ENCODE results near the gene ZMYND8. TPM values are rescaled to one million over a fixed set of nuclear protein-coding genes. Genes with fewer than 3 reads are reported as not detected.

ZMYND8 gene
- total and polyA plus RNA-seq, 2 of the 4 experiments (the other 2 are of a cell fraction): 24.0 to 28.2 TPM

- TF ChIP-seq MAZ (IDR thresholded peaks at IDR 0.05; ENCODE audit: borderline replicate concordance, low read depth, low read length): peak; percentile 20; the same call in 1 of the 2 replicates
- no peak for TF ChIP-seq RCOR1 (IDR thresholded peaks at IDR 0.05; ENCODE audit: insufficient replicate concordance, low read length)
- 0 out of 2 replicates have a peak, but pooled peaks have one; percentile 34 for TF ChIP-seq POLR2A (IDR thresholded peaks at IDR 0.05; ENCODE audit: low read depth, low read length)
Measured at GRCh38 chr20:47272893-47273590, 83.5 kb downstream of the ZMYND8 start (continued).

GRCh38 chr20:47271046-47271615, 85.4 kb downstream of the ZMYND8 start:
- Histone ChIP-seq H3K14ac (replicated peaks; ENCODE audit: low read depth, low read length) (no peak overlapping the region), H3K23ac (ENCODE audit: low read depth, low read length) (no peak overlapping the region), H3K4me2 (ENCODE audit: low read depth, low read length) (no peak overlapping the region), H2BK15ac (ENCODE audit: low read depth, low read length) (0 out of 3 replicates have a peak overlapping the region, but pooled peaks have one; percentile 41), H2AFZ (replicated peaks; ENCODE audit: low read length, poor library complexity) (no peak overlapping the region), H4K8ac (ENCODE audit: low read depth in 2 of 2, low read length in 2 of 2) (no peak overlapping the region), H2BK5ac (ENCODE audit: low read depth, low read length, poor library complexity, severe bottlenecking) (no peak overlapping the region), H4K20me1 (ENCODE audit: insufficient read depth, low read length) (no peaks in the 10 kb centered on the region), H3K27me3 (ENCODE audit: control insufficient read depth, insufficient read depth, low read length) (no peaks in the 10 kb centered on the region), H3K27ac (ENCODE audit: insufficient read depth, low read length) (no peak overlapping the region), H2BK120ac (ENCODE audit: low read depth, low read length) (no peak overlapping the region), H2AK9ac (replicated peaks; ENCODE audit: low read depth, low read length, poor library complexity) (no peak overlapping the region), H3K18ac (ENCODE audit: low read depth, low read length) (no peak overlapping the region), H4K91ac (ENCODE audit: insufficient read depth, low read depth, low read length) (peak overlapping the region; percentile 29; the same call in 1 of the 2 replicates), H3K4me3 (ENCODE audit: insufficient read depth, low read depth, low read length) (no peak overlapping the region), H3K9ac (ENCODE audit: low read depth, low read length) (no peak overlapping the region), H2AK5ac (ENCODE audit: low read depth, low read length) (peak overlapping the region; percentile 23; the same call in 1 of the 2 replicates), H3K79me1 (ENCODE audit: low read depth in 1 of 2, low read length in 2 of 2) (peaks cover 33 to 61% of the 10 kb centered on the region in 2 experiments), H3K4ac (ENCODE audit: low read depth, low read length) (peak overlapping the region; percentile 35; the same call in 1 of the 2 replicates), H4K5ac (ENCODE audit: low read depth, low read length) (no peak overlapping the region), H3K4me1 (ENCODE audit: control insufficient read depth, insufficient read depth, low read length) (peaks cover 11% of the 10 kb centered on the region), H3K56ac (ENCODE audit: extremely low read depth, insufficient read depth, low read length) (no peak overlapping the region), H3K36me3 (ENCODE audit: control insufficient read depth, insufficient read depth, low read length) (peaks cover 18% of the 10 kb centered on the region), H3K9me1 (ENCODE audit: insufficient read depth, low read length) (peaks cover 14% of the 10 kb centered on the region), H3K9me3 (ENCODE audit: control insufficient read depth, insufficient read depth, low read length) (no peaks in the 10 kb centered on the region), H2BK20ac (ENCODE audit: low read depth, low read length) (no peak overlapping the region)
- in situ Hi-C loops (cut with MboI; ENCODE audit: low sequenced_read_pairs): no loop called here
- dilution Hi-C loops (cut with HindIII; ENCODE audit: low sequenced_read_pairs, unreplicated experiment): loop anchor here (25.0 kb wide), 1 partner anchor 116 kb away; no protein-coding TSS in a partner anchor
- DNase-seq (no peak), ATAC-seq (ENCODE audit: low read depth) (no peak)
- WGBS, 2 experiments (ENCODE audit: extremely low coverage in 2 of 2, insufficient read length in 1 of 2): 83% methylated on average over 1 of the region's 7 CpGs; no CpG with 5 or more reads in 1 of the 2 experiments
- intact Hi-C loops (cut with micrococcal nuclease): loop anchor here (5.0 kb wide), 2 partner anchors 46 to 519 kb away; no protein-coding TSS in a partner anchor
- ChIA-PET POLR2A (ENCODE audit: unreplicated experiment) (interaction anchor here (0.9 kb wide), 1 partner anchor 85 kb away, joined by 4 read pairs; the partner anchor contains the start of gene ZMYND8), CTCF (interaction anchor here (0.7 to 6.6 kb wide), 3 partner anchors 65 to 424 kb away, joined by 5 to 101 read pairs (median 6); no protein-coding TSS in a partner anchor)
- TF ChIP-seq NFE2L2 (IDR thresholded peaks at IDR 0.05; ENCODE audit: low read depth, low read length) (no peak), USF2 (IDR thresholded peaks at IDR 0.05; ENCODE audit: low read depth, low read length) (no peak), MXI1 (IDR thresholded peaks at IDR 0.05; ENCODE audit: borderline replicate concordance, low read depth, low read length) (no peak), CEBPB (IDR thresholded peaks at IDR 0.05; ENCODE audit: low read depth, low read length) (no peak)
- TF ChIP-seq, protein P1, sequence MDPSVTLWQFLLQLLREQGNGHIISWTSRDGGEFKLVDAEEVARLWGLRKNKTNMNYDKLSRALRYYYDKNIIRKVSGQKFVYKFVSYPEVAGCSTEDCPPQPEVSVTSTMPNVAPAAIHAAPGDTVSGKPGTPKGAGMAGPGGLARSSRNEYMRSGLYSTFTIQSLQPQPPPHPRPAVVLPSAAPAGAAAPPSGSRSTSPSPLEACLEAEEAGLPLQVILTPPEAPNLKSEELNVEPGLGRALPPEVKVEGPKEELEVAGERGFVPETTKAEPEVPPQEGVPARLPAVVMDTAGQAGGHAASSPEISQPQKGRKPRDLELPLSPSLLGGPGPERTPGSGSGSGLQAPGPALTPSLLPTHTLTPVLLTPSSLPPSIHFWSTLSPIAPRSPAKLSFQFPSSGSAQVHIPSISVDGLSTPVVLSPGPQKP (IDR thresholded peaks at IDR 0.05; ENCODE audit: borderline replicate concordance, low read depth, low read length): no peak
- no TSS peak for BruUV-seq (replicated peaks)

Measured in IMR-90 (cell line).